AG10803 (cell line): ENCODE measurements around the gene PBXIP1.

Experiments used
- DNase-seq: peaks from one replicate; pipeline ENCODE4 v3.0.0; 2010; ENCODE audit warnings: low read depth
- H3K4me3 ChIP-seq: 2 replicates; pipeline ENCODE4 v1.5.1; 2011; ENCODE audit warnings: mild to moderate bottlenecking, low read length, control low read depth
- TF ChIP-seq, protein P1 (sequence below): conservative IDR thresholded peaks from 2 replicates; pipeline ENCODE4 v1.5.1; 2011; ENCODE audit warnings: mild to moderate bottlenecking, low read length, control low read depth, inconsistent platforms

The PBXIP1 gene

DNA sequence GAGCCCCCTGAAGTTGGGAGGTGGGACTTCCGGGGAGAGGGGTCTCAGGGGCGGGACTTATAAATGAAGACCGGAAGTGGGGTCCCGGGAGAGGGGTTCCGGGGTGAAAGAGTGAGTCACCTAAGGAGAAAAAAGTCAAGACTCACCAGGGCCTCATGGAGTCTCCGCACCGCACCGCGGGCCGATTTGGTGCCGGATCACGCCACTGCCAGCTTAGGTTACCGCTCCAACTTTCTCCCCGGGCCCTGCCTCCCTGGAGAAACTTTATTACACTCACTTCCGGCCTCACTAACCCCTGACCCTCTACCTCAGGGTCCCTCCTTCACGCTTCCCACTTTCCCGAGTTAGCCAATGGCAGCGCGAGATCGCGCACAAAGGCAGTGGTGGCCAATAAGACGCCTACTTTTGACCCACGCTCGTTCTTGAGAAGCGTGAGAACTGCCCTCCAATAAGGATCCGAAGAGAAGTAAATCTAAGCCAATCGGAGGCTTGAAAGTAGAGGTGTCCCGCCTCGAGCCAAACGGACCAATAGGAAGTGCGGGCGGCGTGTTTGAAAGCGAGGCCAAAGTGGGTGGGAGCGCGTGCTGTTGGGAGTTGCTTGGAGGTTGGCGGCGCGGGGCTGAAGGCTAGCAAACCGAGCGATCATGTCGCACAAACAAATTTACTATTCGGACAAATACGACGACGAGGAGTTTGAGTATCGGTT, 18.4 kb upstream of the PBXIP1 start, which contains the start of gene CKS1B:
Gene CKS1B (plus strand): TSS at position 580 of the 706 bp plus-strand sequence. CDS start 65 bp downstream, at position 645.
- peak within 1 kb of the TSS; percentile 83 for H3K4me3 ChIP-seq
- DNase-seq = peak; percentile 100
- TF ChIP-seq, protein P1, sequence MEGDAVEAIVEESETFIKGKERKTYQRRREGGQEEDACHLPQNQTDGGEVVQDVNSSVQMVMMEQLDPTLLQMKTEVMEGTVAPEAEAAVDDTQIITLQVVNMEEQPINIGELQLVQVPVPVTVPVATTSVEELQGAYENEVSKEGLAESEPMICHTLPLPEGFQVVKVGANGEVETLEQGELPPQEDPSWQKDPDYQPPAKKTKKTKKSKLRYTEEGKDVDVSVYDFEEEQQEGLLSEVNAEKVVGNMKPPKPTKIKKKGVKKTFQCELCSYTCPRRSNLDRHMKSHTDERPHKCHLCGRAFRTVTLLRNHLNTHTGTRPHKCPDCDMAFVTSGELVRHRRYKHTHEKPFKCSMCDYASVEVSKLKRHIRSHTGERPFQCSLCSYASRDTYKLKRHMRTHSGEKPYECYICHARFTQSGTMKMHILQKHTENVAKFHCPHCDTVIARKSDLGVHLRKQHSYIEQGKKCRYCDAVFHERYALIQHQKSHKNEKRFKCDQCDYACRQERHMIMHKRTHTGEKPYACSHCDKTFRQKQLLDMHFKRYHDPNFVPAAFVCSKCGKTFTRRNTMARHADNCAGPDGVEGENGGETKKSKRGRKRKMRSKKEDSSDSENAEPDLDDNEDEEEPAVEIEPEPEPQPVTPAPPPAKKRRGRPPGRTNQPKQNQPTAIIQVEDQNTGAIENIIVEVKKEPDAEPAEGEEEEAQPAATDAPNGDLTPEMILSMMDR = no peak

DNA sequence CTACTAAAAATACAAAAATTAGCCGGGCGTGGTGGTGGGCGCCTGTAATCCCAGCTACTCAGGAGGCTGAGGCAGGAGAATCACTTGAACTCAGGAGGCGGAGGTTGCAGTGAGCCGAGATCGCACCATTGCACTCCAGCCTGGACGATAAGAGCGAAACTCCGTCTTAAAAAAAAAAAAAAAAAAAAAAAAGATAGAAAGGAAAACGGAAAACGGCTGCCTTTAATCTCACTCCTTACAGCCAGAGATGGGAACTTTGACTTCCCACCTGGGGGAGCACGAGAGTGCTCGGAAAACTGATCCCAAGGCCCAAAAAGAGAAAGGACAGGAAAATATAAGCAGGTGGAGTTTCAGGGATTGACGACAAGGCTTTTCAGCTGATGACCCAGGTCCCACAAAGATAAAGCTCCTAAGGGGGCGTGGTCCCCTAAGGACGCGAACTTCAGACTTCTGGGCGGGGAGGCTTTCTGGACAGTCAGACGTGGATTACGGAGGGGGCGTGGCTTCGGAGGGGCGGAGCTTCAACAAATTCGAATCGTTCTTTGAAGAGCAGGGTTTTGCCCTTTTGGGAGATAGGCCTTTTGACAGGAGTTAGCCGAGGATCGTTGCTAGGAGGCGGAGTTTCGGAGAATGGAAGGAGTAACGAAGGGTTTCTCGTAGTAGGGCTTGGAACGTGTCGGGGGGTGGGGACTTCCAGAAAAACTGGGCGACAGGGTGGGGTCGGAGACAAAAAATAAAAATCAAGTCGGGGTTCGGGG, 17.6 kb upstream of the PBXIP1 start:
- TF ChIP-seq, protein P1 = peak; percentile 39
- peak; percentile 98 for DNase-seq

DNA sequence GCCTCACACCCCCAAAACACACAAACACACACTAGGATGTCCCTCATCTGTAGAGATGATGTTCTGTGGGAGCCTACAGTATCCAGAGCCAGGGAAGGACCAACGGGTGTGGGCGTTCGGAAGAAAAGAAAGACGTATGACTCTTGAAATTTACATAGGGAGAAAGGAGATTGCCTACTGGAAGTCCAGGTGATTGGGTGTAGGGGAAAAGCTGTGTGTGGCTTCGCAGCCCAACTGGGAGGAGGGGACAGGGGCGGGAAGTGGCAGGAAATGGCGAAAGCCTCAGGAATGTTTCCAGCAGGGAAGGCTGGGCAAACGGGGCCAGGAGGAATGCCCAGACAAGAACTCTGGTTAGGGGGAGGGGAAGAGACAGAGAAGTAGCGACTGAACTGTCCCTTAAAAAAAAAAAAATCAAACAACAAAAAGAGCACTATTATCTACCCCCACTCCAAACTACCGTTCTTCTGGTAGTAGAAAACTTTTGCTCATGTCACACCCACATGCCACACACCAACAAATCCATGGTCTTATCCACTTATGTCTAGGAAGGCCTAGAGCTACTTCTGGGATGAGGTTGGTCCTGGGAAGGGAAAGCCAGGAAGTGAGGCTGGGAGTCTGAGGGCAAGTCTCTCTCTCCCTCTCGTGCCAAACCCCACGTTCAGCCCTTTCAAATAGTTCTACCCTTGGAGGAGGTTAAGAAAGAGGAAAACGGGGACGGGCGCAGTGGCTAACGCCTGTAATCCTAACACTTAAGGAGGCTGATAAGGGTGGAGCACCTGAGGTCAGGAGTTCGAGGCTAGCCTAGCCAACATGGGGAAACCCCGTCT, 16.8 kb upstream of the PBXIP1 start:
- DNase-seq = peak; percentile 98
- H3K4me3 ChIP-seq = peak overlapping the region; percentile 83
- TF ChIP-seq, protein P1 = no peak

More for the DNA sequence above, 17.6 kb upstream of the PBXIP1 start:
- H3K4me3 ChIP-seq = peak overlapping the region; percentile 83

DNA sequence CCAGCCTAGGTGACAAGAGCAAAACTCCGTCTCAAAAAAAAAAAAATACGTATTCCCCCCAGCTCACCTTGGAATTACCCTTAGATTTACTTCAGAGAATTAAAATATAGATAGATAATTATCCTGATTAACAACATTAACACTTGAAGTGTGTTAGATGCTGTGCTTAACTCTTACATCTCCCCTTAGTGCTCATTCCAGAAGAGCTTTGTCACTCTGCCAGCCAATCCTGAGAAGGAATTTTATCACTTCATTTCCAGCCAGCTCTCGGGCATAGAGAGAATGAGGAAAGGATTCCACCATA, 16.3 kb upstream of the PBXIP1 start:
- H3K4me3 ChIP-seq = peak overlapping the region; percentile 83
- no peak for DNase-seq
- TF ChIP-seq, protein P1 = no peak

DNA sequence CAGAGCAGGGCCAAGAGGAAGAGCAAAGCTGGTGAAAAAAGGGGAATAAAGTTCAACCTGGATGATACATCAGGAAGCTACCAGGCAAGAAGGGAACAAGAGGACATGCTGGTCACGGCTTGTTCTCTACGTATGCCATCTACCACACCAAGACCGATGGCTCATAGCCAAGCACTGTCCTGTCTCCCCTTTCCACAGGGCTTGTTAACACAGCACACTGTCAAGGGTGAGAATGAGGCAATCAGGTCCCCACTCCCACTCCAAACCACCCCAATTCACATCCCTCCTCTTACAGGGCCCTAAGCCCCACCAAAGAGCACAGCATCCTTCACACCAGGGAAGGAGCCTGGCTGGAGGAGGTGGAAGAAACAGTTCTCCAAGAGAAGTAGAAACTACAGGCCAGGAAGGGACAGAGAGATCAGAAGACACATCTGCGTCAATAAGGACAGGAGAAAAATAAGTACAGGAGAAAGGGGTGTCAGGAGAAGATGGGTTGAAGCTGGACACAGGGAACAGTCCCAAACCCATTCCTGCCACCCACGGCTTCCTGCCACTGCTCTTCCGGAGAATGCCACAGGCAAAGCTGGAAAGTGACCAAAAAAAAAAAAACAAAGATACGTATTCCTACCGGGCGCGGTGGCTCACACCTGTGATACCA, 15.6 kb upstream of the PBXIP1 start:
- peak overlapping the region; percentile 81 for H3K4me3 ChIP-seq
- no peak for DNase-seq
- TF ChIP-seq, protein P1 = no peak

DNA sequence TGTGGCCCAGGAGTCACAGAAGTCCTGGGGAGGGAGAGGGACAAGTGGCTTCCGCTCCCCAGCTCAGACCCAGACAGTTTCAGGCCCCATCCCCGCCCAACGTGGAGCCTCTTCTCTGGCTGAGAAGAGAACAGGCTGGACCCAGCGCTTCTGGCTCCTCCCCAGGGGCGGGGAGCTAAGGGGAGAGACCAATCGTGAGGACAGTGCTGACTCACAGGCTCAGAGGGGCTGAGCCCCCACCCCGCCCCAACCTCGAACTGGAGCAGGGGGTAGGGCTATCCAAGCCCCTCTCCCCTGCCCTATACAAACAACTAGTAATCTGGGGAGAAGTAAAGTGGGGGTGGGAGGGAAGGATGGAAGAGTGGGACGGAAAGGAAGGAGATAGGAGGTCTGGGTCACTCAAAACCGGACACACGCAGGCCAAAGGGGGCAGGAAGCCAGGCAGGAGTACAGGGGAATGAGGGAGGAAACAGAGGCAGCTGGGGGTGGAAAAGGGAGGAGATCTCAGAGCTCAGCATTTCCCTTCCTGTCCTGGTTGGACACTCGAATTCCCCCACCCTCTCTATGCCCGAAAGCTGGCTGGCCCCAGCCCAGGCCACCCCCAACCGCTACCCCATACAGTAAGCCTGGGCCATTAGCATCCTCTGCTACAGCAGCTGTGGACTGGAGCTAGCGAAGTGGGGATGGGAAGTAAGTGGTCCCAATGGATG, 14.9 kb upstream of the PBXIP1 start, which contains the start of gene SHC1:
Gene SHC1 (minus strand): TSS at position 117 of the 710 bp plus-strand sequence. CDS start 221 bp downstream, outside the sequence.
- TF ChIP-seq, protein P1 = no peak
- H3K4me3 ChIP-seq = peak within 1 kb of the TSS; percentile 81
- peak; percentile 92 for DNase-seq
